IMR-90 (cell line): ENCODE data around the gene PDE4A. TPM values are rescaled to one million over a fixed set of nuclear protein-coding genes. Genes with fewer than 3 reads are reported as not detected.
A peak's percentile ranks its signal among the peaks of the same experiment; 100 is the strongest.

ENCODE experiments used
- ATAC-seq: fragments of 200-7000 bp; cut with Tn5 transposase; 2 replicates; pipeline ENCODE4 v1.9.1; 2020; ENCODE audit warnings: low read depth, mild to moderate bottlenecking, moderate library complexity
- BruUV-seq: library from RNA; stranded (reverse); fragments of 400-500 nt; replicated peaks from 2 replicates; lab custom pipeline; 2021; lab: Mats Ljungman, UMichigan
- CTCF ChIA-PET: fragments of 300-600 bp; formaldehyde crosslinking; extraction: SDS; loops from one replicate; lab custom pipeline; 2021; ENCODE audit warnings: antibody characterized with exemption; lab: Yijun Ruan, JAX
- POLR2A ChIA-PET: fragments of 300-600 bp; sonication (Branson Sonifier 250); formaldehyde crosslinking; loops from one replicate; lab custom pipeline; 2022; ENCODE audit warnings: antibody characterized with exemption; ENCODE audit not compliant: unreplicated experiment; lab: Charles Lee
- DNase-seq: peaks from one replicate; pipeline ENCODE4 v3.0.0; 2013
- H2AFZ ChIP-seq: replicated peaks from 2 replicates; pipeline ENCODE3; 2013; ENCODE audit warnings: low read length, mild to moderate bottlenecking; ENCODE audit not compliant: poor library complexity
- H2AK5ac ChIP-seq: 2 replicates; pipeline ENCODE4 v1.6.1; 2013; ENCODE audit warnings: low read depth, low read length, inconsistent platforms
- H2AK9ac ChIP-seq: replicated peaks from 2 replicates; pipeline ENCODE3; 2013; ENCODE audit warnings: mild to moderate bottlenecking, low read depth, low read length, moderate library complexity; ENCODE audit not compliant: poor library complexity
- H2BK120ac ChIP-seq: 2 replicates; pipeline ENCODE4 v1.6.1; 2013; ENCODE audit warnings: low read depth, low read length, inconsistent platforms
- H2BK15ac ChIP-seq: 3 replicates; pipeline ENCODE4 v1.6.1; 2013; ENCODE audit warnings: low read depth, low read length, inconsistent platforms
- H2BK20ac ChIP-seq: 2 replicates; pipeline ENCODE4 v1.6.1; 2013; ENCODE audit warnings: low read depth, mild to moderate bottlenecking, inconsistent platforms, low read length, moderate library complexity
- H2BK5ac ChIP-seq: 2 replicates; pipeline ENCODE4 v1.6.1; 2013; ENCODE audit warnings: mild to moderate bottlenecking, low read depth, low read length, inconsistent platforms; ENCODE audit not compliant: poor library complexity, severe bottlenecking
- H3K14ac ChIP-seq: replicated peaks from 2 replicates; pipeline ENCODE4 v1.6.1; 2013; ENCODE audit warnings: low read depth, low read length, inconsistent platforms
- H3K18ac ChIP-seq: 2 replicates; pipeline ENCODE4 v1.6.1; 2013; ENCODE audit warnings: low read depth, low read length, control low read depth
- H3K23ac ChIP-seq: 2 replicates; pipeline ENCODE4 v1.6.1; 2013; ENCODE audit warnings: low read depth, low read length, inconsistent platforms
- H3K27ac ChIP-seq: 2 replicates; pipeline ENCODE4 v1.5.1; 2013; ENCODE audit warnings: mild to moderate bottlenecking, control low read depth, low read length; ENCODE audit not compliant: insufficient read depth
- H3K27me3 ChIP-seq: 2 replicates; pipeline ENCODE4 v1.6.1; 2013; ENCODE audit warnings: low read length; ENCODE audit not compliant: control insufficient read depth, insufficient read depth
- H3K36me3 ChIP-seq: 2 replicates; pipeline ENCODE4 v1.6.1; 2013; ENCODE audit warnings: low read length, mixed read lengths; ENCODE audit not compliant: control insufficient read depth, insufficient read depth
- H3K4ac ChIP-seq: 2 replicates; pipeline ENCODE4 v1.6.1; 2013; ENCODE audit warnings: low read depth, low read length, inconsistent platforms
- H3K4me1 ChIP-seq: 2 replicates; pipeline ENCODE4 v1.6.1; 2013; ENCODE audit warnings: low read length, mixed read lengths; ENCODE audit not compliant: control insufficient read depth, insufficient read depth
- H3K4me2 ChIP-seq: 2 replicates; pipeline ENCODE4 v1.6.1; 2013; ENCODE audit warnings: low read depth, mild to moderate bottlenecking, control low read depth, low read length, moderate library complexity
- H3K4me3 ChIP-seq: 2 replicates; pipeline ENCODE4 v1.5.1; 2013; ENCODE audit warnings: low read depth, mild to moderate bottlenecking, control low read depth, low read length, moderate library complexity; ENCODE audit not compliant: insufficient read depth
- H3K56ac ChIP-seq: 2 replicates; pipeline ENCODE4 v1.6.1; 2013; ENCODE audit warnings: low read length, inconsistent platforms; ENCODE audit not compliant: insufficient read depth; ENCODE audit errors: extremely low read depth
- H3K79me1 ChIP-seq, 2 experiments: 2 replicates each; pipeline ENCODE4 v1.6.1; 2013; ENCODE audit warnings: low read length in 2 of 2, inconsistent platforms in 1 of 2, low read depth in 1 of 2
- H3K9ac ChIP-seq: 2 replicates; pipeline ENCODE4 v1.6.1; 2013; ENCODE audit warnings: low read depth, low read length, control low read depth
- H3K9me1 ChIP-seq: 2 replicates; pipeline ENCODE4 v1.6.1; 2013; ENCODE audit warnings: low read length, inconsistent platforms; ENCODE audit not compliant: insufficient read depth
- H3K9me3 ChIP-seq: 2 replicates; pipeline ENCODE4 v1.6.1; 2013; ENCODE audit warnings: low read length; ENCODE audit not compliant: control insufficient read depth, insufficient read depth
- H4K20me1 ChIP-seq: 2 replicates; pipeline ENCODE4 v1.6.1; 2013; ENCODE audit warnings: low read length, inconsistent platforms; ENCODE audit not compliant: insufficient read depth
- H4K5ac ChIP-seq: 2 replicates; pipeline ENCODE4 v1.6.1; 2013; ENCODE audit warnings: mild to moderate bottlenecking, low read depth, low read length, control low read depth
- H4K8ac ChIP-seq, 2 experiments: 2 replicates each; pipeline ENCODE4 v1.6.1; 2013; ENCODE audit warnings: low read depth in 2 of 2, low read length in 2 of 2, control low read depth in 1 of 2, inconsistent platforms in 1 of 2
- H4K91ac ChIP-seq: 2 replicates; pipeline ENCODE4 v1.6.1; 2013; ENCODE audit warnings: low read depth, low read length, inconsistent platforms; ENCODE audit not compliant: insufficient read depth
- BHLHE40 ChIP-seq: fragments of 150-350 bp; IDR thresholded peaks from 2 replicates; pipeline ENCODE4 v1.6.1; 2016; ENCODE audit warnings: mild to moderate bottlenecking, low read depth, low read length
- CHD1 ChIP-seq: IDR thresholded peaks from 2 replicates; pipeline ENCODE4 v1.6.1; 2012; ENCODE audit warnings: low read depth, low read length, improper control_type of control experiment
- ELK1 ChIP-seq: fragments of 150-350 bp; IDR thresholded peaks from 2 replicates; pipeline ENCODE4 v1.6.1; 2016; ENCODE audit warnings: low read depth, mild to moderate bottlenecking, low read length, moderate library complexity, borderline replicate concordance
- FOS ChIP-seq: fragments of 150-350 bp; IDR thresholded peaks from 2 replicates; pipeline ENCODE4 v1.6.1; 2016; ENCODE audit warnings: low read depth, low read length
- POLR2A ChIP-seq: IDR thresholded peaks from 2 replicates; pipeline ENCODE4 v1.6.1; 2012; ENCODE audit warnings: mild to moderate bottlenecking, low read depth, low read length
- RFX5 ChIP-seq: IDR thresholded peaks from 2 replicates; pipeline ENCODE4 v1.8.0; 2012; ENCODE audit warnings: low read depth, mild to moderate bottlenecking, low read length, moderate library complexity
- USF2 ChIP-seq: fragments of 150-350 bp; IDR thresholded peaks from 2 replicates; pipeline ENCODE4 v1.6.1; 2017; ENCODE audit warnings: mild to moderate bottlenecking, antibody characterized with exemption, low read length, low read depth
- WGBS, 2 experiments: methylation state at CpG; one replicate each; pipeline versions ENCODE4 v1.1.5 to v1.1.7; 2013; ENCODE audit warnings: missing lambda C conversion rate in 2 of 2; ENCODE audit not compliant: insufficient read length in 1 of 2; ENCODE audit errors: extremely low coverage in 2 of 2; 5-methylcytosine and 5-hydroxymethylcytosine counted together
- dilution Hi-C: fragments of 300-500 bp; cut with HindIII; formaldehyde crosslinking; loops from one replicate; pipeline ENCODE4 v1.14.3; 2018; ENCODE audit warnings: low sequenced_read_pairs; ENCODE audit not compliant: unreplicated experiment
- in situ Hi-C: fragments of 300-500 bp; cut with MboI; formaldehyde crosslinking; loops from 3 replicates; pipeline ENCODE4 v1.14.3; 2019; ENCODE audit warnings: low sequenced_read_pairs, inconsistent platforms, mixed read lengths
- intact Hi-C: fragments of 100-400 bp; cut with micrococcal nuclease; formaldehyde crosslinking; loops from 2 replicates; pipeline ENCODE4 v1.10.0; 2022
- polyA plus RNA-seq, 3 experiments: library from polyadenylated mRNA; depleted of rRNA; stranded (reverse); fragments of >200 nt; gene quantifications; 2 replicates each; pipeline ENCODE4 v1.2.3, GENCODE V29; 2012; ENCODE audit warnings: low replicate concordance in 1 of 3
- total RNA-seq: library from RNA; depleted of rRNA; stranded (reverse); fragments of >200 nt; gene quantifications from 2 replicates; pipeline ENCODE4 v1.2.3, GENCODE V29; 2012

Gene PDE4A
- total and polyA plus RNA-seq, 2 of the 4 experiments (the other 2 are of a cell fraction), result 1.8 to 7.0 TPM

DNA sequence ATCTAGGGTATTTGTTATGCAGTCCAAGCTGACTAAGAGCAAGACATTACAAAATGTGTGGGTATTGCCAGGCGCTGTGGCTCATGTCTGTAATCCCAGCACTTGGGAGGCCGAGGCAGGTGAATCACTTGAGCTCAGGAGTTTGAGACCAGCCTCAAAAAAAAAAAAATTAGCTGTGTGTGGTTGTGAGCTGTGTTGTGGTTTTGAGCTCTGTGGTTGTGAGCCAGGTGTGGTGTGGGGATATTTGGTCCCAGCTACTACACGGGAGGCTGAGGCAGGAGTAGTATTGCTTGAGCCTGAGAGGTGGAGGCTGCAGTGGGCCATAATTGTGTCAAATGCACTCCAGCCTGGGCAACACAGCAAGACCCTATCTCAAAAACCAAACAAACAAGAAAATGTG, 88.4 kb downstream of the PDE4A start:
- 57% methylated on average over 1 of the region's 3 CpGs; no CpG with 5 or more reads in 1 of the 2 experiments for WGBS, 2 experiments
- H4K5ac ChIP-seq, result no peak overlapping the region
- H2BK5ac ChIP-seq, result no peak overlapping the region
- no peak overlapping the region for H3K4me2 ChIP-seq
- no peak overlapping the region for H2AFZ ChIP-seq
- H3K9ac ChIP-seq, result no peak overlapping the region
- TF ChIP-seq ELK1 (no peak), RFX5 (no peak), CHD1 (no peak), FOS (no peak), BHLHE40 (no peak), POLR2A (no peak), USF2 (no peak)
- no peaks in the 10 kb centered on the region; a peak in 1 of 4 replicates for H3K79me1 ChIP-seq
- ChIA-PET POLR2A (interaction anchor here (0.6 kb wide), 1 partner anchor 10 kb away, joined by 3 read pairs; no protein-coding TSS in a partner anchor), CTCF (interaction anchor here (0.6 kb wide), 1 partner anchor 17 kb away, joined by 3 read pairs; no protein-coding TSS in a partner anchor)
- H3K36me3 ChIP-seq, result no peaks in the 10 kb centered on the region
- H3K27me3 ChIP-seq, result peaks cover 11% of the 10 kb centered on the region
- ATAC-seq (no peak), DNase-seq (peak; percentile 28)
- intact Hi-C loops, result no loop called here
- H4K8ac ChIP-seq, result no peak overlapping the region
- H2AK5ac ChIP-seq, result no peak overlapping the region
- H3K9me3 ChIP-seq, result no peaks in the 10 kb centered on the region
- BruUV-seq, result no TSS peak
- dilution Hi-C loops, result no loop called here
- no peak overlapping the region for H4K91ac ChIP-seq
- H3K4ac ChIP-seq, result no peak overlapping the region
- H2BK15ac ChIP-seq, result no peak overlapping the region
- H3K9me1 ChIP-seq, result 0 out of 2 replicates have a peak, but pooled peaks cover 3% of the 10 kb centered on the region
- no peak overlapping the region for H3K27ac ChIP-seq
- in situ Hi-C loops, result no loop called here
- no peak overlapping the region for H3K4me3 ChIP-seq
- no peaks in the 10 kb centered on the region; the same call in 1 of the 2 replicates for H3K4me1 ChIP-seq
- no peak overlapping the region for H3K14ac ChIP-seq
- H2BK120ac ChIP-seq, result no peak overlapping the region
- no peak overlapping the region for H2AK9ac ChIP-seq
- H2BK20ac ChIP-seq, result no peak overlapping the region
- no peak overlapping the region for H3K56ac ChIP-seq
- H4K20me1 ChIP-seq, result no peaks in the 10 kb centered on the region
- H3K18ac ChIP-seq, result no peak overlapping the region
- H3K23ac ChIP-seq, result no peak overlapping the region
